ENCODE results near the gene SVOP.
"Not testable (repeated sequence)": the region's sequence is repeated elsewhere in the genome, so short reads cannot be mapped to it uniquely, and the experiment has no call there.

Gene SVOP

DNA sequence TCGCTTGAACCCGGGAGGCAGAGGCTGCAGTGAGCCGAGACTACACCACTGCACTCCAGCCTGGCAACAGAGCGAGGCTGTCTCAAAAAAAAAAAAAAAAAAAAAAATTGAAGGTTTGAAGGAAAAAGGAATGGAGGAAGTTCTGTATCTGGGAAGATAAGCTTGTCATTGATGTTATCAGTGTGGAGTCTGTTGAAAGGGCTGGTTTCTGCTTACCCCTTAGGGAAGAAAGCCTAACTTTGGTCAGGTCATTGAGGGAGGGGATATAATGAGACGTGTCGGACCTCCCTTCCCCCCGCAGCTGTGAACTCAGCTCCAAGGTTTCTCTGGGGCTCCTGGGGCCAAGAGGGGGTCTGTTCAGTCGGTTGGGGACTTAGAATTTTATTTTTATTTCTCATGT, 124.5 kb downstream of the SVOP start:
- in situ Hi-C loops (cut with MboI; ENCODE audit: low sequenced_read_pairs): no loop called here

DNA sequence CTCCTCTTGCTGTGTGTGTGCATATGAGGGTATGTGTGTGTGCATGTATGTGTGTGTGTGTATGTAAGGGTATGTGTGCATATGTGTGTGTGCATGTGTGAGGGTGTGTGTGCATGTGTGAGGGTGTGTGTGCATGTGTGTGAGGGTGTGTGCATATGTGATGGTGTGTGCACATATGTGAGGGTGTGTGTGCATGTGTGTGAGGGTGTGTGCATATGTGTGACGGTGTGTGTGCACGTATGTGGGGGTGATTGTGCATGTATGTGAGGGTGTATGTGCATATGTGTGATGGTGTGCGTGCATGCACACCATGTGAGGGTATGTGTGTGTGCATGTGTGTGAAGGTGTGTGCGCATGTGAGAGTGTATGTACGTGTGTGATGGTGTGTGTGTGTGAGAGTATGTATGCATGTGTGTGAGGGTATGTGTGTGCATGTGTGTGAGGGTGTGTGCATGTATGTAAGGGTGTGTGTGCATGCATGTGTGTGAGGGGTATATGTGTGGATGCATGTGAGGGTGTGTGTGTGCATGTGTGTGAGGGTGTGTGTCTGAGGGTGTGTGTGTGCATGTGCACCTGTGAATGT, 125.6 kb downstream of the SVOP start:
- in situ Hi-C loops (cut with MboI; ENCODE audit: low sequenced_read_pairs): no loop called here

DNA sequence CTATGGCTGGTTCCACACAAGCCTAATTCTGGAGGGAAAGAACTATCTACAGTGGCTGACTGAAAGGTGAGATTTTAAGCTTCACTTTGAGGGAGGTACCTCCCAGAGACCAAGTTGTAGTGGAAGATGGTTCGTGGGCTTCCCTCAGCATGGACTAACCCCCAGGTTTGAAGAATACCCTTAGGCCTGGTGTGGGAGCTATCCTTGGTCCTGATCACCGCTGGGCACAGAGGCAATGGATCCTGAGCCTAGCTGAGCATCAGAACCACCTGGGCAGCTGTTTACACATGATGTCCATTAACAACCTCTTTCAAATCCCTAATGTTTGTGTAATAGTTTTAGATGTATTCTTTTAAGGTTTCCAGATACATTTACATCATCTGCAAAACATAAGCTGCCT, 130.7 kb downstream of the SVOP start:
- in situ Hi-C loops (cut with MboI; ENCODE audit: low sequenced_read_pairs): no loop called here

DNA sequence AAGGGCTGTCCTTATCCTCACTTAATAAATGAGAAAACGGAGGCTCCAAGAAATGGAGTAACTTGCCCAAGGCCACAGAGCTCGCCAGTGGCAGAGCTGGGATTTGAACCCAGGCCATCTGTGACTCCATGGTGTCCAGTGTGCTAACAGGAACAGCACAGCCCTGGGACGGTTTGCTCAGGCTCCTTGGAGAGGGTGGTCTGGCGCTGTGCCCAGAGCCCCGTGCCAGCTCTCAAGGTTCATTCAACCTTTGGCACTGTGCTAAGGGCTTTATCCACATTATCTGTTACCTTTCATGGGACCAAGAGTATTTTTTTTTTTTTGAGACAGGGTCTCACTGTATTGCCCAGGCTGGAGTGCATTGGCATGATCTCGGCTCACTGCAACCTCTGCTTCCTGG, 132.8 kb downstream of the SVOP start:
- in situ Hi-C loops (cut with MboI; ENCODE audit: low sequenced_read_pairs): no loop called here

- in situ Hi-C loops (cut with MboI; ENCODE audit: low sequenced_read_pairs): no loop called here
Observed at GRCh38 chr12:108886873-108887629, 133.8 kb downstream of the SVOP start.

GRCh38 chr12:108884116-108885012, 136.5 kb downstream of the SVOP start:
- in situ Hi-C loops (cut with MboI; ENCODE audit: low sequenced_read_pairs): no loop called here

DNA sequence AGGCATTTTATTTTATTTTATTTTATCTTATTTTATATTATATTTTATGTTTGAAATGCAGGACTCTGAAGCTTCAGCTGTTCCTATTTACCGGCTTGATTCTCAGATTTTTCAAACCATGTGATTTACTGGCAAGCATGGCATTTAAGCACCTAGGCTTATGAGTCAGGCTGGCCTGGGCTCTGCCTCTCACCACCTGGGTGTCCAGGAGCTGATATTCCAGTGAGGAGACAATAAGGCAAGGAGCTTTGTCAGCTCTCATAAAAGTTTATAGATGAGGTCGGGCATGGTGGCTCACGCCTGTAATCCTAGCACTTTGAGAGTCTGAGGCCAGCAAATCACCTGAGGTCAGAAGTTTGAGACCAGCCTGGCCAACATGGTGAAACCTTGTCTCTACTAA, 138.9 kb downstream of the SVOP start:
- in situ Hi-C loops (cut with MboI; ENCODE audit: low sequenced_read_pairs): no loop called here

- in situ Hi-C loops (cut with MboI; ENCODE audit: low sequenced_read_pairs): no loop called here
Observed at GRCh38 chr12:108879615-108880254, 141.1 kb downstream of the SVOP start, which contains the start of gene DAO. TSS of gene DAO (plus strand) at chr12:108880092. CDS start at chr12:108885007, 4,915 bp downstream.

DNA sequence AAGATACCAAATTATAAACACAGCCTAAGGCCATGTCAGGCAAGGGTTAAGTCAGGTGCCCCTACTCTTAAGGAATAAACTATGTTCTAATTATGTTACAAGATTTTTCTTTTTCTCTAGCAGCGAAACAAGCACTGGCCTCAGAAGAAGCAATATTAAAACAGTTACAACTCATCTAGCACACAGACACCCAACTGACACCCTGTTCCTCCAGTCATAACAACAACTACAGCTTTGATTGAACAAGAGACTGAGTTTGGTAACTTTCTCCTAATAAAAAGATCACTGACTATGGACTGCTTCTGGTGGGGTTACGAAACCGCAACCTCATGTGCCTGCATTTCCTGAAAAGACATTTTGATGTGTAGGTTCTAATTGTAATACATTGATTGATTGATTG, 144.3 kb downstream of the SVOP start:
- in situ Hi-C loops (cut with MboI; ENCODE audit: low sequenced_read_pairs): no loop called here

DNA sequence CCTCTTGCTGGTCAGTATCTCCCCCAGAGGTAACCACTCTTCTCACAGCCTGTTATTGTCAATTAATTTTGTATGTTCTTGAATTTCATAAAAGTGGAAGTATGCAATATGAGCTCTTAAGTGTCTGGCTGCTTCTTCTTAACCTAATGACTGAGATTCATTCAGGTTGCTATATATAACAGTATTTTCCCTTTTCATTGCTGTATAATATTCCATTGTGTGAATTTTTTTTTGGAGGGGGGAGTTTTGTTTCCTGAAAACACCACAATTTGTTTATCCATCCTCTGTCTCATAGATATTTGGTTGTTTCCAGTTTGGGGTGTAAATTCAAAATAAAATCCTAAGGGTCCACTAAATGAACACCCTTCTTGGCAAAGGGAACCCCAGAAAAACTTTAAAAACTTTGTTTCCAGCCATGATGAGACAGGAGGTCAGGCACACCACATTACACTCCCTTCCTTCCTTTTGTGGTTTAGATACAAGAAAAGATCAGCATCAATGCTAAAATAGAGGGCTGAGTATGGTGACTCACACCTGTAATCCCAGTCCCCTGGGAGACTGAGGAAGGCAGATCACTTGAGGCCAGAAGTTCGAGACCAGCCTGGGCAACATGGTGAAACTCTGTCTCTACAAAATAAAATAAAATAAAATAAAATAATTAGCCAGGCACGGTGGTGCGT, 145.0 kb downstream of the SVOP start:
- in situ Hi-C loops (cut with MboI; ENCODE audit: low sequenced_read_pairs): no loop called here

DNA sequence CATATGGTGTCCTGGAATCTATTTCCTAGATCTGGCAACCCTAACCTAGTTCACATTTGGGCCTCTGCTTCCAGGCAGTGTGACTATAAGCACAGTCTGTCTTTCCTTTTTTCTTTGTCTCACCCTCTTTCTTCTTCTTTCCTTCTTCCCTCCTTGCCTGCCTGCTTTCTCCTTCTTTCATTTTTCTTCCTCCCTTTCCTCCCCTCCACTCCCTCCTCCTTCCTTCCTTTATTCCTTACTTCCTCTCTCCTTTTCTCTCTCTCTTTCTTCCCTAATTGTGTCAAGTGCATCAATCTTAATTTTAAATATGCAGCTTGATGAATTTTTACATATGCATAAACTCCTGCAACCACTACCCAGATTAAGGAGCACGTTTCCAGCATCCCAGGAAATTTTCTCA, 145.6 kb downstream of the SVOP start:
- in situ Hi-C loops (cut with MboI; ENCODE audit: low sequenced_read_pairs): no loop called here

- in situ Hi-C loops (cut with MboI; ENCODE audit: low sequenced_read_pairs): no loop called here
Observed at GRCh38 chr12:108868781-108869180, 152.1 kb downstream of the SVOP start.

DNA sequence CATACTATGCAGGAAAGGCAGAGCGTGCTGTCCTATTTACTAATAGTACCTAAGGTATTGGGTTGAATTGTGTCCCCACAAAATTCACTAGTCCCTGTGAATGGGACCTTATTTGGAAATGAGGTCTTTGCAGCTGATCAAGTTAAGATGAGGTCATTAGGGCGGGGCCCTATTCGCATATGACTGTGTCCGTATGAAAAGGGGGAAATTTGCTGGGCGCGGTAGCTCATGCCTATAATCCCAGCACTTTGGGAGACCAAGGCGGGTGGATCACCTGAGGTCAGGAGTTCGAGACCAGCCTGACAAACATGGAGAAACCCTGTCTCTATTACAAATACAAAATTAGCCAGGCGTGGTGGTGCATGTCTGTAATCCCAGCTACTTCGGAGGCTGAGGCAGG, 154.8 kb downstream of the SVOP start:
- in situ Hi-C loops (cut with MboI; ENCODE audit: low sequenced_read_pairs): not testable (repeated sequence)

- in situ Hi-C loops (cut with MboI; ENCODE audit: low sequenced_read_pairs): no loop called here
Observed at GRCh38 chr12:108865169-108865568, 155.7 kb downstream of the SVOP start.

DNA sequence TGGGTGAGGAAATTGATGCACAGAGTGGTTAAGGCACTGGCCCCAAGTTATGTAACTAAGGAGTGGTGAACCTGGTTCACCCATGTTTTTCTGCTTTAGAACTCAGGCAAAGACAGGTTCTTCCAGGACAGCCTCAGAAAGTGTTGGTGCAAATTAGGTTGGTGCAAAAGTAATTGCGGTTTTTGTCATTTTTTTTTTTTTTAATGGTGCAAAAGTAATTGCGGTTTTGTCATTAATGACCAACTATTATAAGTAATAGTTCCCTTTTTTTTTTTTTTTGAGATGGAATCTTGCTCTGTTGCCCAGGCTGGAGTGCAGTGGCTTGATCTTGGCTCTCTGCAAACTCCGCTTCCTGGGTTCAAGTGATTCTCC, 158.3 kb downstream of the SVOP start:
- in situ Hi-C loops (cut with MboI; ENCODE audit: low sequenced_read_pairs): no loop called here

DNA sequence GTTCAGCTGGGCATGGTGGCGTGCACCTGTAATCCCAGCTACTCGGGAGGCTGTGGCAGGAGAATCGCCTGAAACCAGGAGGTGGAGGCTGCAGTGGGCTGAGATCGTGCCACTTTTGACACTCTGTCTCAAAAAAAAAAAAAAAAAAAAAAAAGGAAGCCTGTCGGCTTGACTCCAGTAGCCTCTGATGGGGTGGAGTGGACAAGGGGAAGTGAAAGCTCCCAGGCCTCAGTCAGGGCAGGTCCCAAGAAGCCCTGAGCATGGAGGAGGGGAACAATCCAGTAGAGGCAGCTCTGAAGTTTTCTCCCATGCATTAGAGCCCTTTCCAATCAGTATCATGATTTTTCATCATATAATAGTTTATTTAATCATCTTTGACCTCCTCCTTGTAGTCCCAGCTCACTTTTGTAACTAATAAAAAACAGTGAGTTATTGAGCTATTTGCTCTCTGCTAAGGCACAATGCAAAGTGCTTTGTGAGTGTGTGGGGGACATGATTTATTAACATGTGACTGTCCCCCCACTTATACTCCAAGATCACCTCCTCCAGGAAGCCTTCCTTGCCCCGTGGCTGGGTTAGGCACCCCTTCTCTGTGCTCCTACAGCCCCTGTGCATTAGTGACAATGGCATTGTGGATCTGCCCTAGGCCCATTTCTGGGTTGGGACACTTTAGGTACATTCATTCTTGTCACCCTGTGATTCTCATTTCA, 158.8 kb downstream of the SVOP start:
- in situ Hi-C loops (cut with MboI; ENCODE audit: low sequenced_read_pairs): no loop called here

DNA sequence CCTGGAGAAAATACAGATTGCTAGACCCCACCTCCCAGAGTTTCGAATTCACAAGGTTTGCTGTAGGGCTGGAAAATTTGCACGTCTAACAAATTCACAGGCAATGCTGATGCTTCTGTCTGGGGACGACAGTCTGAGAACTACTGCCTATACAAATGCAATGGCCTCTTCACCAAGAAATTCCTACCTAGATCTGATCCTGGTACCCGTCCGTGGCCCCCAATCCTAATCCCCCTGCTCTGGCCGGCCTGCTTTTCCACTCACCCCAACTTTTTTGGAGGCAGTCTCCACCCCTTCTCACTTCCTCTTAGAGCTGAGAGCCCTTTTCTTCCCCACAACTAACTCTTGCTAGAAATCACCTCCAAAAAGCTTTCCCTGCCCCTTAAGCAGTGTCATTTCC, 160.4 kb downstream of the SVOP start:
- in situ Hi-C loops (cut with MboI; ENCODE audit: low sequenced_read_pairs): no loop called here

DNA sequence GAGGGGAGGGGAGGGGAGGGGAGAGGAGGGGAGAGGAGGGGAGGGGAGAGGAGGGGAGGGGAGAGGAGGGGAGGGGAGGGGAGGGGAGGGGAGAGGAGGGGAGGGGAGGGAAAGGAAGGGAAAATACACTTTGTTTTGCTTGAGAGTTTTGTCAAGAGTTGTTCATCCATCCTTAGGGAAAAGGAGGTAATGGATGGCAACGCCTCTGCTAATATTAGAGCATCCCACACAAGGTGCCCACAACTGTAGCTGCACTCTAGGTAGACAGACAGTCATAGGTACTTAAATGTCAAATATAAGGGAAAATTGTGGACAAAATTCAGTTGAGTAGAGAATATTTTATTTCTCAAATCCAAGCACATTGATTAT, 161.0 kb downstream of the SVOP start:
- in situ Hi-C loops (cut with MboI; ENCODE audit: low sequenced_read_pairs): no loop called here

DNA sequence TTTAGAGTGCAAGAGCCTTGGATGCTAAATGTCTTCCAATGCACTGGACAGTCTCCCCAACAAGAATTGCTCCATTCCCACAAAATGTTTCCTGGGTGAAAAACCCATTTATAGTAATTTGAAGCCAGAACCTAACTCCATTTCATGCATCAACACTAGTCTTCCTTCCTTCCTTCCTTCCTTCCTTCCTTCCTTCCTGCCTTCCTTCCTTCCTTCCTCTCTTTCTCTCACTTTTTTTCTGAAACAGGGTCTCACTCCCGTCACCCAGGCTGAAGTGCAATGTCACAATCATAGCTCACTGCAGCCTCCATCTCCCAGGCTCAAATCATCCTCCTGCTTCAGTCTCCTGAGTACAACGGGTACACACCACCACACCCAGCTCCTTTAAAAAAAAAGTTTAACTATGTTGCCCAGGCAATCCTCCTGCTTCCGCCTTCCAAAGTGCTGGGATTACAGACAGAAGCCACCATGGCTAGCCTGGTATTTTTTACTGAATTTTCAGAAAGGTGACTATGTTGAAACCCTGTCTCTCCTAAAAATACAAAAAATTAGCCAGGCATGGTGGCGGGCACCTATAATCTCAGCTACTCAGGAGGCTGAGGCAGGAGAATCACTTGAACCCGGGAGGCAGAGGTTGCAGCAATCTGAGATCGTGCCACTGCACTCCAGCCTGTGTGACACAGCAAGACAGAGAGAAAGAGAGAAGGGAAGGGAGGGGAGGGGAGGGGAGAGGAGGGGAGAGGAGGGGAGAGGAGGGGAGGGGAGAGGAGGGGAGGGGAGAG, 161.5 kb downstream of the SVOP start:
- in situ Hi-C loops (cut with MboI; ENCODE audit: low sequenced_read_pairs): not testable (repeated sequence)
